Caco-2 (cell line): Measurements from ENCODE around the gene NEGR1. TPM values are rescaled to one million over a fixed set of nuclear protein-coding genes. Genes with fewer than 3 reads are reported as not detected.

Source experiments
- BruUV-seq: library from RNA; stranded (reverse); fragments of 400-500 nt; replicated peaks from 2 replicates; lab custom pipeline; 2021; lab: Mats Ljungman, UMichigan
- CTCF ChIA-PET: fragments of 300-600 bp; sonication (Branson Sonifier 250); formaldehyde crosslinking; loops from one replicate; lab custom pipeline; 2022; ENCODE audit warnings: antibody characterized with exemption; lab: Charles Lee
- POLR2A ChIA-PET: fragments of 300-600 bp; sonication (Branson Sonifier 250); formaldehyde crosslinking; loops from one replicate; lab custom pipeline; 2022; ENCODE audit warnings: antibody characterized with exemption; lab: Charles Lee
- DNase-seq, 2 experiments: peaks; one replicate each; pipeline versions ENCODE4 v3.0.0 to v3.0.0-alpha.2; 2020 to 2022
- H3K27me3 ChIP-seq: replicated peaks from 2 replicates; pipeline ENCODE4 v1.6.0; 2011; ENCODE audit warnings: low read length; ENCODE audit not compliant: control insufficient read depth, insufficient read depth
- H3K36me3 ChIP-seq: 2 replicates; pipeline ENCODE4 v1.5.1; 2011; ENCODE audit warnings: low read length; ENCODE audit not compliant: control insufficient read depth, insufficient read depth
- H3K4me1 ChIP-seq: fragments of 250-450 bp; sonication (Bioruptor Pico); 2 replicates; pipeline ENCODE4 v1.5.1; 2020; ENCODE audit warnings: mild to moderate bottlenecking
- H3K4me3 ChIP-seq: 2 replicates; pipeline ENCODE4 v1.5.1; 2011; ENCODE audit warnings: low read depth, mild to moderate bottlenecking, control low read depth, low read length
- H3K9me3 ChIP-seq: fragments of 250-450 bp; sonication (Bioruptor Pico); 2 replicates; pipeline ENCODE4 v1.5.1; 2020; ENCODE audit warnings: mild to moderate bottlenecking, moderate library complexity
- H3K27ac Mint-ChIP-seq: one replicate; pipeline ENCODE4 v1.8.0; 2022; ENCODE audit warnings: mixed read lengths; ENCODE audit not compliant: unreplicated experiment
- H3K27me3 Mint-ChIP-seq: one replicate; pipeline ENCODE4 v1.8.0; 2022; ENCODE audit warnings: mixed read lengths; ENCODE audit not compliant: insufficient read depth, unreplicated experiment
- H3K36me3 Mint-ChIP-seq: one replicate; pipeline ENCODE4 v1.8.0; 2022; ENCODE audit warnings: mild to moderate bottlenecking, mixed read lengths; ENCODE audit not compliant: insufficient read depth, unreplicated experiment
- H3K4me1 Mint-ChIP-seq: one replicate; pipeline ENCODE4 v1.8.0; 2022; ENCODE audit warnings: low read depth, mixed read lengths; ENCODE audit not compliant: unreplicated experiment
- H3K4me3 Mint-ChIP-seq: one replicate; pipeline ENCODE4 v1.8.0; 2022; ENCODE audit warnings: mild to moderate bottlenecking, moderate library complexity, mixed read lengths; ENCODE audit not compliant: unreplicated experiment
- H3K9me3 Mint-ChIP-seq: one replicate; pipeline ENCODE4 v1.8.0; 2022; ENCODE audit warnings: mixed read lengths; ENCODE audit not compliant: unreplicated experiment
- CTCF ChIP-seq, 2 experiments: fragments of 200-600 bp in 1 of 2; IDR thresholded peaks; 1 replicate in 1 of 2; 2 replicates in 1 of 2; pipeline versions ENCODE4 v1.5.1 to v1.8.0; 2011 to 2022; ENCODE audit warnings: antibody characterized with exemption in 1 of 2, control low read depth in 1 of 2, inconsistent platforms in 1 of 2, low read depth in 1 of 2, low read length in 1 of 2, mild to moderate bottlenecking in 1 of 2, moderate library complexity in 1 of 2; ENCODE audit not compliant: insufficient read depth in 1 of 2, severe bottlenecking in 1 of 2, unreplicated experiment in 1 of 2
- intact Hi-C: fragments of 100-400 bp; cut with micrococcal nuclease; formaldehyde crosslinking; loops from one replicate; pipeline ENCODE4 v1.10.0; 2022; ENCODE audit not compliant: unreplicated experiment
- total RNA-seq: library from RNA; stranded (reverse); gene quantifications from 2 replicates; pipeline ENCODE4 v1.2.3, GENCODE V29; 2022

The NEGR1 gene
- total RNA-seq, 1 experiment from 2014 or later: not detected

DNA sequence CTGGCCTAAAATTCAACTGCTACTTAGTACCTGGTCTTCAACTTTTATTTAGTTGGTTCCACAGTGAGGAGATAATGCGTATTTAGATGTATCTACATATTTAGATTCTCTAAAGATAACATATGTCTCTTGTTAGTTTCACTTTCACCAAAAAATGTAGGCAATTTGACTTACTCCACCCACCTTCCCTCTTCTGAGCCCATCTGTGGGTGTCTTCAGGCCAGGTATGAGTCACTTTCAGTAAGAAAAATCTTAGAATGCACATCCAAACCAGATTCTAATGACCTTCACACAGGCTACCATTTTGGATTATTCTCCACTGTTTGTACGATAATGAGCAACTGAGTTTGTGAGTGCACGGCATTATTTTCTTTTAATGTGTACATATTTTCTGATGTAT, 501.7 kb downstream of the NEGR1 start:
- no peaks in the 10 kb centered on the region for H3K27me3 ChIP-seq
- intact Hi-C loops: no loop called here
- DNase-seq: no peak
- Mint-ChIP-seq H3K36me3 (no peaks in the 10 kb centered on the region), H3K9me3 (no peaks in the 10 kb centered on the region), H3K27me3 (no peaks in the 10 kb centered on the region), H3K27ac (no peak overlapping the region), H3K4me3 (no peak overlapping the region), H3K4me1 (no peaks in the 10 kb centered on the region)
- CTCF ChIA-PET: no interaction called here
- H3K9me3 ChIP-seq: no peaks in the 10 kb centered on the region
- no peaks in the 10 kb centered on the region for H3K36me3 ChIP-seq
- H3K4me1 ChIP-seq: no peaks in the 10 kb centered on the region
- H3K4me3 ChIP-seq: no peak overlapping the region
- no peak for TF ChIP-seq CTCF (IDR thresholded peaks at IDR 0.05; ENCODE audit: insufficient read depth in 1 of 2, low read depth in 1 of 2, low read length in 1 of 2, severe bottlenecking in 1 of 2, unreplicated experiment in 1 of 2)
- POLR2A ChIA-PET: no interaction called here
- BruUV-seq: no TSS peak

DNA sequence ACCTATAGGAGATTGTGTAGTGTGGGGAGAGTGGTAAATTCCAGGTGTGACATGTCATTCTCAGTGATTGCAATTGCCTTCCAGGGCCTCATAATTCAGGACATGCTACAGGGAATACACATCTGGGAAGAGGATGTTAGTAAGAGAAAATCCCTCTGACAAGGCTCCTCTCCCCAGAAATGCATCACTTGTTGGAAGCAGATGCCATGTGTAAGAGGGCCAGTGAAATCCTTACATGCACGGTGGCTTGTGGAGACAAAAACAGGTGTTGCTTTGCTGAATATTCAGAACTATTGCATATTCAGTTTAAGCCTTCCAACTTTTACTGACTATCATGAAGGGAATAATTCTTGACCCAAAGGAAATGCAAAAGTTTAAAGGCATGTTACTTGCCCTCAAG, 503.4 kb downstream of the NEGR1 start:
- CTCF ChIA-PET: no interaction called here
- Mint-ChIP-seq H3K4me3 (no peak overlapping the region), H3K36me3 (no peaks in the 10 kb centered on the region), H3K4me1 (no peaks in the 10 kb centered on the region), H3K9me3 (no peaks in the 10 kb centered on the region), H3K27ac (no peak overlapping the region), H3K27me3 (no peaks in the 10 kb centered on the region)
- H3K4me1 ChIP-seq: no peaks in the 10 kb centered on the region
- no peak for TF ChIP-seq CTCF (IDR thresholded peaks at IDR 0.05; ENCODE audit: insufficient read depth in 1 of 2, low read depth in 1 of 2, low read length in 1 of 2, severe bottlenecking in 1 of 2, unreplicated experiment in 1 of 2)
- no TSS peak for BruUV-seq
- no peak for DNase-seq
- no peak overlapping the region for H3K4me3 ChIP-seq
- H3K27me3 ChIP-seq: no peaks in the 10 kb centered on the region
- H3K9me3 ChIP-seq: no peaks in the 10 kb centered on the region
- POLR2A ChIA-PET: no interaction called here
- H3K36me3 ChIP-seq: no peaks in the 10 kb centered on the region
- intact Hi-C loops: no loop called here

DNA sequence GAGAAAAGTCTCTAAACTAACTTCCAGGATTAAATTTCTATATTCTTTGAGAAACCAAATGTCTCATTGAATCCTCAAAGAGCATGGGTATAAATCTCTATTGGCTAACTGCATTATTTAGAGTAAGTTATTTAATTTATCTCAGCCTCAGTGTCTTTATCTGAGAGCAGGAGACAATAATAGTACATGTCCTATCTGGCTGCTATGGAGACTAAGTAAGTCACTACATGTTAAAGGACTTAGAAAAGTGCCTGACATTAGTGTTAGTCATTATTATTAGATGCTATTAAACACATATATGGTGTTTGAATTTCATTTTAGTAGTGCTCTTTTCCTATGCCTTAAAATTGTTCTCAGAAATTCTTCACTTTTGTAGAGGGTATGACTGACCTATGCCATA, 505.2 kb downstream of the NEGR1 start:
- Mint-ChIP-seq H3K9me3 (no peaks in the 10 kb centered on the region), H3K4me1 (no peaks in the 10 kb centered on the region), H3K27me3 (no peaks in the 10 kb centered on the region), H3K36me3 (no peaks in the 10 kb centered on the region), H3K4me3 (no peak overlapping the region), H3K27ac (no peak overlapping the region)
- Histone ChIP-seq H3K9me3 (no peaks in the 10 kb centered on the region), H3K4me3 (no peak overlapping the region), H3K27me3 (no peaks in the 10 kb centered on the region), H3K4me1 (no peaks in the 10 kb centered on the region), H3K36me3 (no peaks in the 10 kb centered on the region)
- ChIA-PET CTCF (no interaction called here), POLR2A (no interaction called here)
- DNase-seq: no peak
- intact Hi-C loops: no loop called here
- BruUV-seq: no TSS peak
- no peak for TF ChIP-seq CTCF (IDR thresholded peaks at IDR 0.05; ENCODE audit: insufficient read depth in 1 of 2, low read depth in 1 of 2, low read length in 1 of 2, severe bottlenecking in 1 of 2, unreplicated experiment in 1 of 2)
